SK-N-SH (cell line): Measurements from ENCODE around the gene TBL1XR1.

Source experiments
- CTCF ChIP-seq: fragments of 200-600 bp; sonication (generic); IDR thresholded peaks from 2 replicates; pipeline ENCODE4 v1.6.1; 2017; ENCODE audit warnings: antibody characterized with exemption, mild to moderate bottlenecking, moderate library complexity
- FOXJ3 ChIP-seq: sonication (generic); formaldehyde crosslinking; IDR thresholded peaks from 2 replicates; pipeline ENCODE4 v1.5.1; 2020; ENCODE audit warnings: mild to moderate bottlenecking, missing genetic modification reagents
- FOXM1 ChIP-seq: IDR thresholded peaks from 2 replicates; pipeline ENCODE4 v1.4.0; 2012; ENCODE audit warnings: low read depth, mild to moderate bottlenecking
- MAX ChIP-seq: IDR thresholded peaks from 2 replicates; pipeline ENCODE4 v1.4.0; 2012; ENCODE audit warnings: low read depth
- MXI1 ChIP-seq: IDR thresholded peaks from 2 replicates; pipeline ENCODE4 v1.6.1; 2012; ENCODE audit warnings: mild to moderate bottlenecking, low read depth, low read length, improper control_type of control experiment
- TAF1 ChIP-seq: IDR thresholded peaks from 2 replicates; pipeline ENCODE4 v1.6.1; 2012; ENCODE audit warnings: low read depth, mild to moderate bottlenecking, low read length, moderate library complexity, borderline replicate concordance
- TEAD4 ChIP-seq: IDR thresholded peaks from 2 replicates; pipeline ENCODE4 v1.4.0; 2012; ENCODE audit warnings: mild to moderate bottlenecking, borderline replicate concordance; ENCODE audit not compliant: insufficient read depth

- TF ChIP-seq CTCF (no peak), MAX (no peak), FOXM1 (no peak), MXI1 (no peak), TAF1 (no peak), FOXJ3 (CRISPR knock-in tag) (no peak), TEAD4 (no peak)
These were observed 161.6 kb downstream of the TBL1XR1 start for GRCh38 chr3:177035676-177036075.
